HG02763 (cell line): ENCODE results near the gene ZNF366.
A peak's percentile ranks its signal among the peaks of the same experiment; 100 is the strongest.

Experiments
- ATAC-seq: cut with Tn5 transposase; IDR thresholded peaks from one replicate; pipeline ENCODE4 v1.9.1; 2021; ENCODE audit warnings: mild to moderate bottlenecking, moderate library complexity; ENCODE audit not compliant: unreplicated experiment

The ZNF366 gene

GRCh38 chr5:72447751-72448150 lies 59.5 kb downstream of the ZNF366 start:
- no peak for ATAC-seq

- no peak for ATAC-seq
These were observed 61.2 kb downstream of the ZNF366 start for GRCh38 chr5:72445969-72446368.

GRCh38 chr5:72443883-72444282 lies 63.3 kb downstream of the ZNF366 start:
- no peak for ATAC-seq

GRCh38 chr5:72441862-72442540 lies 65.2 kb downstream of the ZNF366 start:
- ATAC-seq, result no peak

- ATAC-seq, result no peak
These were observed 66.0 kb downstream of the ZNF366 start for GRCh38 chr5:72441094-72441723.

- ATAC-seq, result peak; percentile 46
These were observed 67.0 kb downstream of the ZNF366 start for GRCh38 chr5:72440207-72440638.

GRCh38 chr5:72439192-72439591 lies 68.0 kb downstream of the ZNF366 start:
- no peak for ATAC-seq

- ATAC-seq, result no peak
These were observed 69.1 kb downstream of the ZNF366 start for GRCh38 chr5:72438141-72438540.

- ATAC-seq, result no peak
These were observed 70.3 kb downstream of the ZNF366 start for GRCh38 chr5:72436796-72437471.

- no peak for ATAC-seq
These were observed 72.3 kb downstream of the ZNF366 start for GRCh38 chr5:72434781-72435437.

- no peak for ATAC-seq
These were observed 73.0 kb downstream of the ZNF366 start for GRCh38 chr5:72434056-72434780.

GRCh38 chr5:72433522-72433921 lies 73.7 kb downstream of the ZNF366 start:
- ATAC-seq, result no peak

- ATAC-seq, result no peak
These were observed 78.5 kb downstream of the ZNF366 start for GRCh38 chr5:72428669-72429068.

- ATAC-seq, result no peak
These were observed 79.4 kb downstream of the ZNF366 start for GRCh38 chr5:72427488-72428437.

GRCh38 chr5:72427016-72427415 lies 80.2 kb downstream of the ZNF366 start:
- ATAC-seq, result no peak

- no peak for ATAC-seq
These were observed 81.2 kb downstream of the ZNF366 start for GRCh38 chr5:72426019-72426418.

- ATAC-seq, result no peak
These were observed 88.9 kb downstream of the ZNF366 start for GRCh38 chr5:72418271-72418670.

- no peak for ATAC-seq
These were observed 89.7 kb downstream of the ZNF366 start for GRCh38 chr5:72417333-72418062.
